ENCODE results near the gene GIPC2.
"Not testable (repeated sequence)": the region's sequence is repeated elsewhere in the genome, so short reads cannot be mapped to it uniquely, and the experiment has no call there.

GIPC2 gene

DNA sequence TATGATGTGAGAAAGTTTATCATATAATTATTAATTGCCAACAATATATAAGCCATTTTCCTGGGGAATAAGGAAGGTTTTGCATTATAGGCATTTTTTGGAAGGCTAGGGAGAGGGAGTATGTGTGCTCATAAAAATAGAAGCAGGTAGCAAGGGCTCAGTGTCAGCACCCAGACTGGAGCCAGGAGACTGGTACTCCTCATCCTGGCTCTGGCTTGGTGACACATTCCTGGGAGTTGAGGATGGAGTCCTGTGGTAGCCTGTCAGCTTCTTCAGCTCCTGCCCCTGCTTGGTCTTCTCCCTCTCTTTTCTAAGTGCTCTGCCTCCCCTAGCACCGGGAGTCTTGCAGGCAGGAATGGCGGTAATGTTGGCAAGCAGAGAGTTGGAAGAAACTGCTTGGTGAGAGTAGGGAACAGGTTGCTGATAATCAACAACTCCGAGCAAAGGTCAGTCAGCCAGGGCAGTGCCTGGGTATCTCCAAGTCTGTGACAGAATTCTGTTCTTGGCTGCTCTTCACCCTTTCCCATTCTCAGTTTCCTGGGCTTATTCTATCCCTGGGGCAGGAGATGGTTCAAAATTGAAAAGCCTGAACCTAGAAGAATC, 23.0 kb downstream of the GIPC2 start:
- no peak for DNase-seq (ENCODE audit: low read depth in 2 of 2)

DNA sequence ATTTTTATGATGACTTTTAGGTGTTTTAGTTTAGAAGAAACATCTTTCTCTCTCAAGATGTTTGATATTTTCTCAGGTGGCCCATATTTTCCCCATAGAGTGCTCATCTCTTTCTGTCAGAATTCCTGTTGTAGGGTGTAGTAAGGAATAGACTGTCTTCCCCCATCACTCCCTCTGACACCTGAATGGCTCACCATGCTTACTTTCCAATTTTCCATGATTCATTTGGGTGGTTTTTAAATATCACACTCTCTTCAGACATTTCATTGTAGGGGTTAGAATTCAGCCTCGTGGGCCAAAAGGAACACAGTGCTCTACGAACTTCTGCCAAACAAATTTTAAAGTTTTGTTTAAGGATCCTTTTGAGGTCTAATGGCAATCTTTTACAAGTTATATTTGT, 24.0 kb downstream of the GIPC2 start:
- DNase-seq (ENCODE audit: low read depth in 2 of 2): no peak

DNA sequence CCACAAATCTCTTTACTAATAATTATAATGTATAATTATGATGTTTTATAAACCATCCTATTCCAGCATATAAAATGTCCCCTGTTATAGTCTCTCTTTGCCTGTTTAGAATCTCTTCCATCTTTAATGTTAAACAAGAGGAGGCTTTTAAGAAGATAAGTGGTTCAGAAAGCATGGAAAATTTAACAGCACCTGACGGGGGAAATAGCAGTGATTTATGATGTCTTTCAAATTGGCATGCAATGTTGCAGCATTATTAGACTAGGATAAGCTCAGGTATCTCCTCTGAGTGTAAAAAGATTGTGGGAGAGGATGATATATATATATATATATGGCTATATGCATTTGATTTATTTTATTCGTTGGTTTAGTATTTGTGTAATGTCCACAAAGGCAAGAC, 24.4 kb downstream of the GIPC2 start:
- DNase-seq (ENCODE audit: low read depth in 2 of 2): no peak

DNA sequence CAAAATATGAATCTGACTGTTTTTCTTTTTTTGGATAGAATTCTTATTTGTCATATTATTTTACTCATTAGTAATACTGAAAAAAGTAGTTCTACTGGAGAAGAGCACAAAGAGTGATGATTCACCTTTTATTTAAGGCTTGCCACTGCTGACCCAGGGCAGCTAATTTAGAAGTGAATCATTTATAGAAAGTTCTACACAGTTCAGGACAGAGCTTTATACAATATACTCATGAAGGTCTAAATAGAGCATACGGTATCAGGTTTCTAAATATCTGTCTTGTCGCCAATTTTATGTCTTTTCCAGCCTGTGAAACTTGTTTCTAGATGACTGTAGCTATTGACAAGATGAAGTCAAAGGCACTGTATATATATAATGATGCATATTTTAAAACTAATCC, 25.0 kb downstream of the GIPC2 start:
- DNase-seq (ENCODE audit: low read depth in 2 of 2): peak; percentile 56 to 58

DNA sequence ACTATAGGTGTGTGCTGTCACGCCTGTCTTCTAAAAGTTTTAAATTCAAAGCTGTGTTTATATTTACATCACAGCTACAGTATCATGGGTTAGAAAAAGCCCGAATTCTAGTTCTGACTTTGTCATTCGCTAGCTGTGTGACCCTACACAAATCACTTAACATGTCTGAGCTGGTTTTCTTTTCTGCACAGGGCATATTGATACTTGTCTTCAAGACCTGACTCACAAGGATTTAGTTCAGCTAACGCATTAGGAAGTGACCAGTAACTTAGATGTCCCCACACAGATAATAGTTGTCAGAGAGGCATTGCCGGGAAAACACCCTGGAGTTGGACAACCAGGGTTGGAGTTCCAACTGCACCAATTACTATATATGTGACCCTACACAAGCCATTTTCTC, 25.9 kb downstream of the GIPC2 start:
- no peak for DNase-seq (ENCODE audit: low read depth in 2 of 2)

DNA sequence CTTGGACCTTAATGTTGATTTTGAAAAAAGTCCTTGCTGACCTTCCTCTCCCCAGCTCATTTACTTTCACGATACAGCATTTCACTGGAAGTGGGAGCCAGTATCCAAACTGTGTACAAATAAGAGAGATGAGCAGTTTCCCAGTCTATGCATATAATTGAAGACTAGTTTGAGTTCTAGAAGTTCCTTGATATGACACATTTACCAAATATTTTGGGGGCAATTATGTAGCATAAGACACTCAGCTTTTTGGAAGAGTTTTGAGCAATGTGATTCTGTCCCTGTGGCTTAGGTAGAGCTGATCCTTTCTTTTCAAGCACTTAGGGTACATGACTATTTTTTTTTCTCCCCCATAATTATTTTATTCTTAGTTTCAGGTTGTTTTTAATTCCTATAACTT, 26.4 kb downstream of the GIPC2 start:
- no peak for DNase-seq (ENCODE audit: low read depth in 2 of 2)

DNA sequence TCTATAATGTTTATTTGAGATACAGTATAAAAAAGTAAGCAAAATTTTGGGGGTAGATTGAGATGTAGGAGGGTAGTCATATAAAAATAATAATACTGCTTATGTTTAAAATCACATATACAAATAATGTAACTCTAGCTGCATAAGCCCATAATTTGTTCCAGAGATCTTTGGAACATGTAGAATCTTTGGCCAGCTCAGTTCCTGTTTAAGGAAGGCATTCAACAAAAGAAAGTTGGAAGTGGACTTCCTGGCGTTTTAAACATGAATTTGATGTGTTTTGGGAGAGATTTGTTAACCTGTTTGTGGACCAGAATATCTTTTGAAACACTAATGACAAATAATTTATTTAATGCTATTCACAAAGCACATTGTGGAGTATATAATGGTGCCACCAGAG, 27.7 kb downstream of the GIPC2 start:
- no peak for DNase-seq (ENCODE audit: low read depth in 2 of 2)

DNA sequence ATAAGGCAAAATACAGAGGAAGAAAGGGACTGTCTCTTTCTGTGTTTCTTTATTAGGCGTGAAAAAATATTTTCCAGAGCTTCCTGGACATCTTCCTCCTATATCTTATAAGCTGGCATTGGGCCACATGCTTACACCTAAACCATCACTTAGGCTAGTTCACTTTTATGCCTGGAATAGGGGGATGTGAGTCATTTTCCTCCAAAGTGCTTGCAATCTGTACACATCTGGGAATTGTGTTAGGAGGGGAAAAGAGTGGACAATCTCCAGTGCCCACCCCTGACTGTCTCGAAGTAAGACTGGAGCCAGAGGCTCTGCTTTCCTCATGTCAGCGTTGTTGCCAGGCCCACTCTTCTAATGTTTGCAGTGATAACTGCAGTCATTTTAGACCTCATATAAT, 29.9 kb downstream of the GIPC2 start:
- no peak for DNase-seq (ENCODE audit: low read depth in 2 of 2)

DNA sequence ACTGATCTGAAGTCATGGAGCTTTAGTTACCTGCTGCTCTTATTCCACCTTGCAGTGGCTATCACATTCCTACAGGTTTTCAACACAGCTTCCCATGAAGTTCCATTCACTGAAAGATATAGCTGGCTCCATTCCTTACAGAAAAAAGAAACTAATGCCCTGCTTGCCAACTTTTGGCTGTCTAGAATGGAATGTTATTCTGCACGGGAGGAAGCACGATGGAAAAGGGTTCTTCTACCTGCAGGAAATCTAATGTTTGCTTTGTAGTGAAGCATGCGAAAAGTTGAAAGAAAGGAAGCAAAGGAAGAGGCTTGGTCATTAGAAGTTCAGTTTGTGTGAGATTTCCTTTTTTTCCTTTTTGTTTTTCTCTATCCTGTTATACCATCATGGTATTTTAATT, 32.6 kb downstream of the GIPC2 start:
- no peak for DNase-seq (ENCODE audit: low read depth in 2 of 2)

DNA sequence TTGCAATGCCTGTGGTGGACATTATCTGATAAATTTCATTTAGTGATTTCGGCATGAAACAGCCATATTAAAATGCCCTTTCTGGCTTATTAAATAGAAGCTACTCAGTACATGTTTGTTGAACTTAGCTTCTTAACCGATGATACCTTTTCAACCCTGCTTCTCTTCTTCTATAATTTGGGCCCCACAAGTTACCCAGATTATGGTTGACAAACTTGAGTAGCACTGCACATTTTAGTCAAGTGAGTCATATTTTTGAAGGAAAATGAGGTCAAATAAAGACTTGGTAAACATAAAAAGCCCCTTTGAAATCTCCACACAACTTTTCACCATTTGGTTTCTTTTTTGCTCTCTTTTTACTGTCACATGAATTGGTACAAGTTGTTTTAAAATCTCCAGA, 33.8 kb downstream of the GIPC2 start:
- no peak for DNase-seq (ENCODE audit: low read depth in 2 of 2)

DNA sequence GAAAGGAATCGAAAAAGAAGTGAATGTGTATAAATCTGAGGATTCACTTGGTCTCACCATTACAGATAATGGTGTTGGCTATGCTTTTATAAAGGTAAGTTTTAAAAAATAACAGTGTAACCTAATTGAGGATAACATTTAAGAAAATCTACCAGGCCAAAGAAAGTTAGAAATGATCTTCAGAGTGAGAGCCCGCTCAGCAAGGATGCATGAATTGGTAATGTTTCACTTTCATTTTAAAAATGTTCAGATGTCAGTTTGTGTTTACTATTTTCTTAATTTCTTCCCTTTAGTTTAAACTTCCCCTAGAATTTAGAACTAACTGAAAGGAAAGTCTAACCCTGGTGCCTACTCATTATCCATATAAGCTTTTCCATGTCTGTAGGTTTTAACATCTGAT, 35.0 kb downstream of the GIPC2 start:
- DNase-seq (ENCODE audit: low read depth in 2 of 2): no peak

DNA sequence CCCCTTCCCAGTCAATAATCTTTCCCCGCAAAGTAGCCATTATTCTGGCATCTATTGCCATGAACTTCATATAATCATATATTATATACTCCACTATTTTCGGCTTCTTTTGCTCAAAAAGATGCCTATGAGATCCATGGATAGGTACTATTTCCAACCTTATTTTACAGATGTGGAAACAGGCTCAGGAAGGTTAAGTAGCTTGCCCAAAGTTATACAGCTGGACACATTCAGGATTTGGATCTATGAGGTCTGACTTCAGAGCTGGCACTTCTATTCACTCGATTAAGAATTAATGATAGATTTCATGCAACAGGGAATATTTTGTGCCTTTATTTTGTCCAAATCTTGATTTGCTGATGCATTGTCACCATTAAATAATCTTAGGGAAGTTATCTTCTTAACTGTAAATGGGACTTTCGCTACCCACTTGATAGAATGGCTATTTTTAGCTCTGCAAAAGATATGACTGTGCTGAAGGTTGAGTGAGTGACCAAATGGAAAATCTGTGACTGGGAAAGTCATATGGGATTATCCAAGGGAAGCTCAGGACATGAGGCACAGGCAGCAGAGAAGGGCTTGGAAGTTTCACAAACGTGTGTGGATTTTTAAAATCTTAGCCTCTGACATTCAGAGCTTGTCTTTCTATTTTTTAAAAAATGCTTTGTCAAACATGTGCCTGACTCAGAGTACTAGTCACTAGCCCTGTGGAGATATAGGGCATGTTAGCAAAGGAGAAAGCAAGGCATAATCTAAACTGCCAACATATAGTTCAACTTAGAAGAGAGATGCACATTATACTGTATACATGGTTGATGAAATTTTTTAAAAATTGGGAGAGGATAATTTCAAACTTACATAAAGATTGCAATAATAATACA, 36.5 kb downstream of the GIPC2 start:
- no peak for DNase-seq (ENCODE audit: low read depth in 2 of 2)

DNA sequence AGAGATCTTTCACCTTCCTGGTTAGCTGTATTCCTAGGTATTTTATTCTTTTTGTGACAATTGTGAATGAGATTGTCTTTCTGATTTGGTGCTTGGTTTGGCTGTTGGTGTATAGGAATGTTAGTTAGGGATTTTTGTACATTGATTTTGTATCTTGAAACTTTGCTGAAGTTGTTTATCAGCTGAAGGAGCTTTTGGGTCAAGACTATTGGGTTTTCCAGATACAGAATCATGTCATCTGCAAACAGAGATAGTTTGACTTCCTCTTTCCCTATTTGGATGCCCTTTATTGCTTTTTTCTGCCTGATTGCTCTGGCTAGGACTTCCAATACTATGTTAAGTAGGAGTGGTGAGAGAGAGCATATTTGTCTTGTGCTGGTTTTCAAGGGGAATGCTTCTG, 38.9 kb downstream of the GIPC2 start:
- not testable (repeated sequence) for DNase-seq (ENCODE audit: low read depth in 2 of 2)

DNA sequence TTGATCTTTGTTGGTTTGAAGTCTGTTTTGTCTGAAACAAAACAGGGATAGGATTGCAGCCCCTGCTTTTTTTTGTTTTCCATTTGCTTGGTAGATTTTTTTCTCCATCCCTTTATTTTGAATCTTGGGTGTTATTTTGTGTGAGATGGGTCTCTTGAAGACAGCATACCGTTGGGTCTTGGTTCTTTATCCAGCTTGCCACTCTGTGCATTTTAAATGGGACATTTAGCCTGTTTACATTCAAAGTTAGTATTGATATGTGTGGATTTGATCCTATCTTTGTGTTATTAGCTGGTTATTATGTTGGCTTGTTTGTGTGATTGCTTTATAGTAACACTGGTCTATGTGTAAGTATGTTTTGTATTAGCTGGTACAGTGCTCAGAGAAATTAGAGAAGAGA, 40.9 kb downstream of the GIPC2 start:
- no peak for DNase-seq (ENCODE audit: low read depth in 2 of 2)

DNA sequence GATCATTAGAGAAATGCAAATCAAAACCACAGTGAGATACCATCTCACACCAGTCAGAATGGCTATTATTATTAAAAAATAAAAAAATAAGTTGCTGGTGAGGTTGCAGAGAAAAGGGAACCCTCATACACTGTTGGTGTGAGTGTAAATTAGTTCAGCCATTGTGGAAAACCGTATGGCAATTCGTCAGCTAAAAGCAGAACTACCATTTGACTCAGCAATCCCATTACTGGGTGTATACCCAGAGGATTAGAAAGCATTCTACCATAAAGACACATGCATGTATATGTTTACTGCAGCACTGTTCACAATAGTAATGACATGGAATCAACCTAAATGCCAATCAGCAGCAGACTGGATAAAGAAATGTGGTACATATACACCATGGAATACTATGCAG, 42.2 kb downstream of the GIPC2 start:
- DNase-seq (ENCODE audit: low read depth in 2 of 2): no peak

DNA sequence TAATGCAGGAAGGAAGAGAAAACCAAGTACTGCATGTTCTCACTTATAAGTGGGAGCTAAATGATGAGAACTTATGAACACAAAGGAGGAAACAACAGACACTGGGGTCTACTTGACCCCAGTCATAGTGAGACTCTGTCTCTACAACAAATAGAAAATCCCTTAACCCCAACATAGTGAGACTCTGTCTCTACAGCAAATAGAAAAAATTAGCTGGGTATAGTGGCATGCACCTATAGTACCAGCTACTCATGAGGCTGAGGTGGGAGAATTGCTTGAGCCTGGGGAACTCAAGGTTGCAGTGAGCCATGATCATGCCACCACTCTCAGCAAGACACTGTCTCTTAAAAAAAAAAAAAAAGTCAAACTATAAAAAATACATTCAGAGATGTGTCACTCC, 42.7 kb downstream of the GIPC2 start:
- no peak for DNase-seq (ENCODE audit: low read depth in 2 of 2)

DNA sequence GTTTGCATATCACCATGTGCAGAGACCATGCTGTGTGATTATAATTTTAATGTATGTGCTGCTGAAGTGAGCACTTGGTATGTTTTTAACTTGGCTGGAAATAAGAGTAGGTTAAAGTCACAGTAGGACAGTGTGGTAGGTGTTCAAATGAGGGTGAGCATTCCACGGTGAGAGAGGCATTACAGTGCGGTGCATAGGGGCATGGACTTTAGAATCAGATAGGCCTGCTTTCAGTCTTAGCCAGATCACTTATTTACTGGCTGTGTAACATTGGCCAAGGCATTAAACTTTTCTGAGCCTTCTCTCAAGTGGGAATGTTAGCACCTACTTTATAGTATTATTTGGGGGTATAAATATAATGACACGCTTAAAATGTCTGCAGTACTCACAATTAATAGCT, 43.2 kb downstream of the GIPC2 start:
- no peak for DNase-seq (ENCODE audit: low read depth in 2 of 2)

DNA sequence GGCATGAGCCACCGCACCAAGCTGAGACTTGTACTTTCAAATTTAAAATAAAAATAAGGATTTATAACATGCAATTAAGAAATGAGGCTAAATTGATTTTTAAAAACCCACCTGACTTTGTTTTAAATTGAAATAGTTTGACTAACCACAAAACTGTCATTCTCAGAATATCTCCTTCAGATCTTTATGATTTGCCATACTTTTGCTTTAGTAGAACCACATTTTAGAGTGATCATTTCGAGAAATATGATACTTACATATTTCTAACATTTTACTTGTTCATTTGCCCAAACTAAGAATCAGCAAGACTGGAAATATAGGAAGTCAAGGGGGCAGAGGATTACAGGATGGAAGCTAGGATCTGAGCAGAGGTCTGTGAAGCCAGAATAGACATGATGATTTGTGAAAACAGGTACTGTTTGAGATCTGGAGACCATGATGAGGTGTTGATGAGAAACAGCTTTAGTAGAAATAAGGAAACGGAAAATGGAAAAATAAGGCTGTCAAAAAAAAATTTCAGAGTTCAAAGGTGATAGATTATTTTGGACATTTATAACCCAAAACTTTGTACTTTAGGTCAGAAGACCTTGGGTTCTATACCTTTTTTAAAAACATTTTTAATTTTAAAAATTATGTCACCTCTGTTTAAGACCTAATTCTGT, 44.8 kb downstream of the GIPC2 start:
- DNase-seq (ENCODE audit: low read depth in 2 of 2): peak; percentile 32 to 37

DNA sequence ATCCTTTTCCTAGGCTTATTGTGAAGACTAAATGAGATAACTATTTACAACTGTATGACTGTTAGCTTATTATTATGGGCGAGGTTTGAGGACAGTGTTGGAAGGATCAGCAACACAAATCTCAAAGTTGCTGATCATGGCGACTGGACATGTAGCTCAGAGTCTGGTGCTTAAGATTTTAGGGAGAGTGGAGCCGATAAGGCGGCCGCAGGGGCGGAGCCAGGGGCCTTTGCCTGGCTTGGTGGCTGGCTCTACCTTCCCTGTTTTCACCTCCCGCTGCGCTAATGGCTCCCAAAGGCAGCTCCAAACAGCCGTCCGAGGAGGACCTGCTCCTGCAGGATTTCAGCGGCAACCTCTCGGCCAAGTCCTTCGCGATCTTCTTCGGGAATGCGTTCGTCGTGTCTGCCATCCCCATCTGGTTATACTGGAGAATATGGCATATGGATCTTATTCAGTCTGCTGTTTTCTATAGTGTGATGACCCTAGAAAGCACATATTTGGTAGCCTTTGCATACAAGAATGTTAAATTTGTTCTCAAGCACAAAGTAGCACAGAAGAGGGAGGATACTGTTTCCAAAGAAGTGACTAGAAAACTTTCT, 45.5 kb downstream of the GIPC2 start:
- no peak for DNase-seq (ENCODE audit: low read depth in 2 of 2)

DNA sequence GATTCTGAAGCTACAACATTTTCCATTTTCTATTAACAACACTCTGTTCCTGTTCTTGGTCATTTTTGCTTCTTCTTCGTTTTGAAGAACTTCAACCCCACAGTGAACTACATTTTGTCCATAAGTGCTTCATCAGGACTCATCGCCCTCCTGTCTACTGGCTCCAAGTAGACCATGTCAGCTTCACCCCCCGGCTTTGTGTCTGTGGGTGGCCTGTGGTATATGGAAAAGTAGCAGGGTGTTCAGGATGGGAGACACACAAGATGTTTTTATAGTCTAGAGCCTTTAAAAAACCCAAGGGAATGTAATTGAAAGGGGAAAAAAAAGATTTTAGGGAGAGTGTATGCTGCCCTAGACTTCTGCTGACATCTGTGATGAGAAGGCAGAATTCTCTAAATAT, 46.1 kb downstream of the GIPC2 start:
- no peak for DNase-seq (ENCODE audit: low read depth in 2 of 2)

DNA sequence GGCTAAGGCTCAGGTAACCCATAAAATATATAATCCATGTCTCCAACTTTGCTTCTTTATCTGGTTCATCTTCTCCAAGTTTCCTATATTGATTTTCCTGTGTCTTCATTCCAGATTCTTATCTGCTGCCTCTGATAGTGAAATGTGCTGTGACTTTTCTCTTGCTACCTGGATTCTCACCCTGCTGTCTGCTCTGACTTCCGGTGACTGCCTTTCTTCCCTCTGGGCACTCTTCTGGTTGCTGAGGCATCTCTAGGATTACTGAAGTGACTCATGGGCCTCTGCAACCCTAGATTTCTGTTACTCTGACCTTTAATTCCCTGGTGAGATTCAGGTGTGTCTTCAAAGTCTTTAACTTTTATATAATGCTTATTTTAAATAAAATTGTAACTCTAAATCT, 46.9 kb downstream of the GIPC2 start:
- DNase-seq (ENCODE audit: low read depth in 2 of 2): no peak

DNA sequence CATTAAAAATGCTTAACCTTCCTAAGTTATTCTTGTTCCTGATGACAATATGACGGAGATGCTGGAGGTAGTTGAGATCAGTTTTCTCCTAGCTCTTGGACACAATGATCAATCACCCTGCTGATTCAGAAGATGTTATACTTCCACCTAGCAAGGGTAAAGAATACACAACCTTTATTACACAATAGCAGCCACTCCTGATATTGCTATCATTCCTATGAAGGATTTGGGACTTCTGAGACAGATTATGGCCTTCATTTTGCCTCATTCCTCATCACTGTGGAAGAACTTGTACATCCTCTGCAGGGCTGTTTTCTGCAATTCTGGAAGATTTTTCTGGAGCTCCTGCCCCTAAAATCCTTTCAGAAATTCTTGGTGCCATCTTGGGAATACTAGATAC, 47.8 kb downstream of the GIPC2 start:
- no peak for DNase-seq (ENCODE audit: low read depth in 2 of 2)

DNA sequence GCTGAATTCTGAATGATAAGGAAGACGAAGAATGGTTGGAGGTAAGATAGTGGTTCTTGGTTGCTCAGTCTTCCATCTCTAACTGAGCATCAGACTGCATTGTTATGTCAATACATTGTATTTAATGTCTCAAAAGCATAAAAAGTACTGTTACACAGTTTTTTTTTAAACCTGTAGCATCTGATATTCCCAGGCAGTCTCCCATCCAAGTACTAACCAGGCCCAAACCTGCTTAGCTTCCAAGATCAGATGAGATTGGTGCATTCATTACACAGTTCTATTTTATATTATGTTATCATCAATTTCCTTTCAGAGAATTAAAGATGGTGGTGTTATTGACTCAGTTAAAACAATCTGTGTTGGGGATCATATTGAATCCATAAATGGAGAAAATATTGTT, 48.9 kb downstream of the GIPC2 start:
- no peak for DNase-seq (ENCODE audit: low read depth in 2 of 2)

Data from fibroblast of skin of left quadriceps (primary cell).